NCI-H2196 (cell line): ENCODE results near the gene KCNJ4.
A peak's percentile ranks its signal among the peaks of the same experiment; 100 is the strongest.

ENCODE experiments used
- DNase-seq: peaks from one replicate; lab custom pipeline; 2025; ENCODE audit not compliant: unreplicated experiment; lab: John Stamatoyannopoulos, UW

Gene KCNJ4

GRCh38 chr22:38432264-38432663 lies 22.7 kb downstream of the KCNJ4 start:
- DNase-seq, result no peak

- DNase-seq, result no peak
These were observed 23.6 kb downstream of the KCNJ4 start for GRCh38 chr22:38431266-38432010.

- DNase-seq, result no peak
These were observed 25.4 kb downstream of the KCNJ4 start for GRCh38 chr22:38429499-38430068.

GRCh38 chr22:38428714-38429113 lies 26.3 kb downstream of the KCNJ4 start:
- DNase-seq, result no peak

- DNase-seq, result no peak
These were observed 27.1 kb downstream of the KCNJ4 start for GRCh38 chr22:38427940-38428339.

- DNase-seq, result no peak
These were observed 27.5 kb downstream of the KCNJ4 start for GRCh38 chr22:38427465-38427864.

- DNase-seq, result no peak
These were observed 28.4 kb downstream of the KCNJ4 start for GRCh38 chr22:38426628-38427027.

- DNase-seq, result no peak
These were observed 30.4 kb downstream of the KCNJ4 start for GRCh38 chr22:38424525-38425080.

- no peak for DNase-seq
These were observed 31.2 kb downstream of the KCNJ4 start for GRCh38 chr22:38423512-38424503.

GRCh38 chr22:38422611-38423511 lies 32.1 kb downstream of the KCNJ4 start:
- DNase-seq, result no peak

GRCh38 chr22:38420734-38421133 lies 34.3 kb downstream of the KCNJ4 start:
- no peak for DNase-seq

- no peak for DNase-seq
These were observed 35.2 kb downstream of the KCNJ4 start for GRCh38 chr22:38419858-38420160.

GRCh38 chr22:38419121-38419857 lies 35.7 kb downstream of the KCNJ4 start:
- DNase-seq, result no peak

- no peak for DNase-seq
These were observed 36.4 kb downstream of the KCNJ4 start for GRCh38 chr22:38418589-38418988.

- DNase-seq, result no peak
These were observed 37.5 kb downstream of the KCNJ4 start for GRCh38 chr22:38417252-38418060.

GRCh38 chr22:38416621-38417251 lies 38.3 kb downstream of the KCNJ4 start:
- DNase-seq, result no peak

GRCh38 chr22:38415561-38416321 lies 39.3 kb downstream of the KCNJ4 start:
- peak; percentile 10 for DNase-seq

- DNase-seq, result no peak
These were observed 40.0 kb downstream of the KCNJ4 start for GRCh38 chr22:38415046-38415445.
